Forelimb muscle (tissue), 1 donor: Measurements from ENCODE around the gene GPNMB. TPM values are rescaled to one million over a fixed set of nuclear protein-coding genes. Genes with fewer than 3 reads are reported as not detected.

ENCODE experiments used
- DNase-seq: peaks from one replicate; pipeline ENCODE4 v3.0.0-alpha.2; 2013; ENCODE audit warnings: low read depth
- polyA plus RNA-seq: library from polyadenylated mRNA; unstranded; fragments of 120-200 nt; gene quantifications from one replicate; pipeline ENCODE4 v1.2.1, GENCODE V29; 2013; ENCODE audit not compliant: insufficient read length

GPNMB gene
- polyA plus RNA-seq, 1 donor = 38.0 TPM

DNA sequence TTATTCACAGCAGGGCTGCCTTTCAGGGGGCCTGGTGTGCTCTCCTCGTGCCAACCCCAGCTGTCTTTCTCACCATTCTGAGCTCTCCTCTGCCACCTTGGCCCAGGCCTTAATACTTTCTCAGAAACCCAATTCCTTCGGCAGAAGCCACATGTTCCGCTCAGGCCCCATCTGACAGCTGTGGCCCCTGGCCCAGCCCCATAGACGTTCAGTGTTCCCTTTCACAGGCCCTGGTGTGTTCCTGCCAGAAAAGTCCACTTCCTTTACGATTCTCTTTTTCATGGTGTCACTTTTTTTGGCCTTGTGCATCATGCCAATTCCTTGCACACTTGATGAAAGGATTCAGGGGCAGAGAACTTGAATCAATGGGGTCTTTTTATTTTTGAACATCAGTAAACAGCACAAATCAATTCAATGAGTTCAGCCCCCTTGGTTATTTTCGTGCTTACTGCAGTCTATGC is 15.9 kb upstream of the GPNMB start:
- DNase-seq = no peak

GRCh38 chr7:23232966-23233365 is 13.6 kb upstream of the GPNMB start:
- no peak for DNase-seq

DNA sequence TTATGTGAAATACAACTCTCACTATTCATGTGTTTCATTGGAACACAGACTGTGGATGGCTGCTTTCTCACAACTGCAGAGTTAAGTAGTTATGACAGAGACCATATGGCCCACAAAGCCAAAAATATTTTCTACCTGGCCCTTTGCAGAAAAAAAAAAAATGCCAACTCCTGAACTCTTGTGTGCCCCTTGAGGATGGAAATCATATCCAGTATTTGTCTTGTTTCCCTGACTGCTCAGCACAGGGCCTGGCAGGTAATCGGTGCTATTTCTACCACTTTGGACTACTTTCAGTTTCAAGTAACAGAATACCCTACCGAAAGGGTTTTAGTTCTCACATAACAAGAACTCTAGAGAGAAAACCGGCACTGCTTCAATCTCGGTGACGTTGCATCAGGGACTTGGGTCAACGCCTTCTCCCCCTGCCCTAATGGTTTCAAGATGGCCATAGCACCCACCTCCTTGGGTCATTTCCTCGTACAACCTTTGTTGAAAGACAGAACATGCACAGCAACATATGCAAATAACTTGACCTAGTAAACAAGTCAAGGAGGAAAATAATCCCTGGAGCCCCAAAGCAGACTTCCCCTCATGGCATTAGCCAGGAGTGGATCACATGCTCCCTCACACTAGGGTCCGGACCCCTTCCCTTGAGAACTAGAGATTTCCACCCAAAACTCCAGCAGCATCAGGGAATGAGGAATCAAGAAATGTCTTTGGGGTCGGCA is 11.8 kb upstream of the GPNMB start:
- DNase-seq = no peak

GRCh38 chr7:23235813-23236221 is 10.8 kb upstream of the GPNMB start:
- no peak for DNase-seq

DNA sequence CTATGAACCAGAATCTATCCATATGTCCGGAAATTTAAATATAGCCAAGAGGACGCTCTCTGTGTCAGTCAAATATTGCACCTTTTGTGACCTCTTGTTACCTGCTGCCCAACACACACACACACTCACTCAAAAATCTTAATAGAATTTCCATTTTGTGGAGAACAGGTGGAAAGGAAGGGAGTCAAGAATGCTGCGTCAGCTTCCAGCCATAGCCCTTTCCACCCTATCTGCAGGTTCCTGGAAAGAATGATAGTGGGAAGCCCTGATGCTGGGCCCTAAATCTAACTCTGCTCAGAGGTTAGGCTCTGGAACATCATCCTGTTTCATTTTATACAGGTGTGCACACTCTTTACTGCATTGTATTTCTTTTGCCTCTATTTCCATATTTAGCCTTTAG is 9.6 kb upstream of the GPNMB start:
- DNase-seq = no peak

- no peak for DNase-seq
These were observed 7.5 kb upstream of the GPNMB start for GRCh38 chr7:23238983-23239652.

GRCh38 chr7:23239698-23240097 is 6.9 kb upstream of the GPNMB start:
- no peak for DNase-seq

- DNase-seq = no peak
These were observed 4.3 kb upstream of the GPNMB start for GRCh38 chr7:23242321-23242720.

- no peak for DNase-seq
These were observed 3.6 kb upstream of the GPNMB start for GRCh38 chr7:23242935-23243334.

- no peak for DNase-seq
These were observed 549 bp downstream of the GPNMB start for GRCh38 chr7:23247046-23247602.

DNA sequence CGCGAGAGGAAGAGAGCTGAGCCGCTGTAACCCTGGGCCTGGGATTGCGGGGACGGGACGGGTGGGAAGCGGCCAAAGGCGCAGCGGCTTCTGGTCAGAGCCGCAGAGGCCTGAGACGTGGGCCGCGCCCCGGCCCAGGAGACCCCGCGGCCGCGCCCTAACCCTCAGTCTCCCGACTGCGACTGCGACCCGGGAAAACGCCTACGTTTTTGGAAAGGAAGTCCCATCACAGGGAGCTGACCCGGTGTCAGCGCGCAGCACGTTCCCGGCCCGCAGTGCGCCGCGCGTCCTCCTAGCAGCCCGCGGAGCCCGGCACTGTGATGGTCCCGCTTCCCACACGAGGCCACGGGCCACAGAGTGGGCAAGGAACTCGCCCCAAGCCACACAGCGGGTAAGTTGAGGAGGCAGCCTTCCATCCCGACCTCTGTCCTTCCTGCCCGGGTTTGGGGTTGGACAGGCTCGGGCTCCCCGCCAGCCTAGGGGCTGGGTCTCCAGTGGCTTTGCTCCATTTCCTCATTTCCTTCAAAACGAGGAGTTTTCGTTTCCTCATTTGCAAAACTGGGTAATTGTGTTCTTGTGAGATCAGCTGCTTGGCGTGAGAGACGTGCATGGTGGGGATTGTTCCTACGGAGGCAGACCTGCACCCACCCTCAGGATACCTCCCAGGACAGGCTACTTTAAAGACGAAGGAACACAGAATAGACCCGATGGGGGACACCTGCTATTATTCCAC is 1.2 kb downstream of the GPNMB start:
- no peak for DNase-seq

DNA sequence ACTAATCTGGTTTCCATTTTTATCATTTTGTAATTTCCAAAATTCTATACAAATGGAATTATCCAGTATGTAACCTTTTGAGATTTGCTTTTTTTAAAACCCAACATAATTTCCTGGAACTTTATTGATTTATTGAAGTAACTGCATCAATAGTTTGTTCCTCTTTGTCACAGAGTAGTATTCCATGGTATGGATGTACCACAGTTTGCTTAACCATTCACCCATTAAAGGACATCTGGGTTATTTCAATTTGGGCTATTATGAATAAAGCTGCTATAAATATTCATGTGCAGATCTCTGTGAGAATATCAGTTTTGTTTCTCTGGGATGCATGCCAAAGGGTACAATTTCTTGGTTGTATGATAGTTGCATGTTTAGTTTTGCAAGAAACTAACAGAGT is 2.9 kb downstream of the GPNMB start:
- DNase-seq = no peak

DNA sequence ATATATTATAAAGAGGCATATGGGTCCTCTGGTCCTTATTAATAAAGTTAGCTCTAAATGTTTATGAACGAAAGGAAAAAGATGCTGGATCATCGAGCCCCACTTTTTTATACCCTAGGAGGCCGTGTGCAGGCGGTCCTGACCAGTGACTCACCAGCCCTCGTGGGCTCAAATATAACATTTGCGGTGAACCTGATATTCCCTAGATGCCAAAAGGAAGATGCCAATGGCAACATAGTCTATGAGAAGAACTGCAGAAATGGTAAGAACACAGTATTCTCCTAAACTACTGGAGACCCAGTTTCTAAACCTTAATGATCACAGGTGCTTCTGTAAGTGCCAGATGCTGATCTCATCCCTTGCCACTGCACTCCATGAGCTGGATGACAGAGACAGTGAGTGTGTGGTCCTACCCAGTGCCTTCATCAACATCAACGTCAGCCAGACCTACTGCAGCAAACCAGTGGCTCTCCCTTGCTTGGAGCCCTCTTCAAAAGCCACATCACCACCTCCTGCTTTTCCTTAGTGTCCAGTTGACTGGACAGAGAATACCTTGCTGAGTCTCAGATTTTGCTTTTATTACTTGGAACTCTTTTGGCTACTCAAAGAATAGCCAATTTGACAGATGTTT is 7.6 kb downstream of the GPNMB start:
- no peak for DNase-seq

- no peak for DNase-seq
These were observed 10.2 kb downstream of the GPNMB start for GRCh38 chr7:23256731-23257130.

- no peak for DNase-seq
These were observed 13.8 kb downstream of the GPNMB start for GRCh38 chr7:23260371-23260770.

GRCh38 chr7:23261843-23262452 is 15.4 kb downstream of the GPNMB start:
- DNase-seq = peak; percentile 14

DNA sequence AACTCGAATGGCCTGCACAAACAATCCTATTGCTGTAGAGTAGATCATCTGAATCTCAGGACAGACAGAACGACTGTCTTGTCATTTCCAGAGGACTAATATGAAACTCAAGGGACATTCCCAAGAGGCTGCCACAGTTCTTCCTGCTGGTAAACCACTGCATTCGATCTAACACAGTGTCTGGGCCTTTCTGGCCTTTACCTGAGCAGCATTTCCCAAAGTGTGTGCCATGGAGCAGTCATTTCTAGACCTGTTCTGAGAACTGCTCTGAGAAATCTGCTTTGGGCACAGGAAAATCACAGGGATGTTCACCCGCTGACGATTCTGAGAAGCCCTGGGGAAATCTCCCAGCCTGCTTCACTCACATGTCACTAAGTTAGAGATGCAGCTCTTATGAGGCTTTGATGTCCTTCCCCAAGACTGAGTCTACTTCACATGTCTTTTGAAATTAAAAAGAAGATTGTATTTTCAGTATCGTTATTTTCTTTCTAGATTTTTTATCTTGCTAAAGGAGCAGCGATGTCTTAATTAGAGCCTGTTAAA is 18.4 kb downstream of the GPNMB start:
- no peak for DNase-seq

- DNase-seq = no peak
These were observed 20.3 kb downstream of the GPNMB start for GRCh38 chr7:23266918-23267317.

GRCh38 chr7:23267357-23267756 is 20.8 kb downstream of the GPNMB start:
- no peak for DNase-seq

GRCh38 chr7:23268167-23268566 is 21.6 kb downstream of the GPNMB start:
- no peak for DNase-seq

GRCh38 chr7:23268746-23269145 is 22.2 kb downstream of the GPNMB start:
- no peak for DNase-seq
